B cell (primary cell): Measurements from ENCODE around the gene ARID3A. TPM values are rescaled to one million over a fixed set of nuclear protein-coding genes. Genes with fewer than 3 reads are reported as not detected.

Experiments used
- ATAC-seq: fragments of 200-7000 bp; cut with Tn5 transposase; one replicate; pipeline ENCODE4 v1.10.0; 2021; ENCODE audit warnings: low read depth, mild to moderate bottlenecking, moderate number of reproducible peaks, moderate library complexity
- CTCF ChIA-PET: fragments of 350-600 bp; sonication (Branson Sonifier 250); formaldehyde crosslinking; loops from one replicate; lab custom pipeline; 2021; ENCODE audit warnings: antibody characterized with exemption, inconsistent platforms; lab: Charles Lee
- POLR2A ChIA-PET: fragments of 350-600 bp; sonication (Branson Sonifier 250); formaldehyde crosslinking; loops from one replicate; lab custom pipeline; 2021; ENCODE audit warnings: antibody characterized with exemption; lab: Charles Lee
- DNase-seq: peaks from one replicate; pipeline ENCODE4 v3.0.0; 2013
- H2AFZ ChIP-seq: 2 replicates; pipeline ENCODE4 v1.6.1; 2012; ENCODE audit warnings: mild to moderate bottlenecking, low read depth, low read length; ENCODE audit not compliant: insufficient read depth, poor library complexity, severe bottlenecking
- H3K27ac ChIP-seq, 2 donors: 1 replicate in 1 of 2; 2 replicates in 1 of 2; pipeline ENCODE4 v1.5.1; 2012 to 2013; ENCODE audit warnings: low read length in 2 of 2, mild to moderate bottlenecking in 2 of 2, moderate library complexity in 1 of 2
- H3K27me3 ChIP-seq, 4 experiments: fragments of 200-600 bp in 1 of 4; sonication (generic) in 1 of 4; replicated peaks in 1 of 4; 1 replicate in 2 of 4; 2 replicates in 2 of 4; pipeline versions ENCODE4 v1.6.1 to v1.7.0; 2013 to 2016; ENCODE audit warnings: low read length in 3 of 4, mild to moderate bottlenecking in 2 of 4, mixed read lengths in 1 of 4, moderate library complexity in 1 of 4; ENCODE audit not compliant: insufficient read depth in 4 of 4, control insufficient read depth in 3 of 4; ENCODE audit errors: control extremely low read depth in 1 of 4
- H3K36me3 ChIP-seq, 2 experiments: replicated peaks in 1 of 2; 1 replicate in 1 of 2; 2 replicates in 1 of 2; pipeline versions ENCODE4 v1.6.1 to v1.7.1; 2013; ENCODE audit warnings: low read length in 1 of 2; ENCODE audit not compliant: insufficient read depth in 2 of 2, control insufficient read depth in 1 of 2; ENCODE audit errors: control extremely low read depth in 1 of 2, extremely low read depth in 1 of 2
- H3K4me1 ChIP-seq, 2 donors: fragments of 200-600 bp in 1 of 2; sonication (generic) in 1 of 2; 1 replicate in 1 of 2; 2 replicates in 1 of 2; pipeline versions ENCODE4 v1.5.1 to v1.6.1; 2013 to 2017; ENCODE audit warnings: low read length in 2 of 2; ENCODE audit not compliant: control insufficient read depth in 2 of 2, insufficient read depth in 2 of 2
- H3K4me2 ChIP-seq: replicated peaks from 2 replicates; pipeline ENCODE3; 2012; ENCODE audit warnings: mild to moderate bottlenecking, low read depth, low read length; ENCODE audit not compliant: poor library complexity, severe bottlenecking
- H3K4me3 ChIP-seq, 5 experiments: fragments of 200-600 bp in 1 of 5; sonication (generic) in 1 of 5; 1 replicate in 3 of 5; 2 replicates in 2 of 5; pipeline versions ENCODE4 v1.5.1 to v1.7.0; 2011 to 2016; ENCODE audit warnings: low read length in 4 of 5, mild to moderate bottlenecking in 4 of 5, low read depth in 2 of 5, control low read depth in 1 of 5, moderate library complexity in 1 of 5; ENCODE audit not compliant: insufficient read depth in 1 of 5; ENCODE audit errors: control extremely low read depth in 1 of 5, extremely low read depth in 1 of 5
- H3K79me2 ChIP-seq: fragments of 200-600 bp; sonication (generic); one replicate; pipeline ENCODE4 v1.6.0; 2016; ENCODE audit warnings: low read length; ENCODE audit not compliant: control insufficient read depth, insufficient read depth
- H3K9ac ChIP-seq: fragments of 200-600 bp; sonication (generic); 2 replicates; pipeline ENCODE4 v1.6.1; 2017; ENCODE audit warnings: mild to moderate bottlenecking, low read length, moderate library complexity
- H3K9me3 ChIP-seq, 3 donors: one replicate each; pipeline versions ENCODE4 v1.6.1 to v1.7.1; 2013; ENCODE audit warnings: low read length in 2 of 3; ENCODE audit not compliant: control insufficient read depth in 2 of 3, insufficient read depth in 1 of 3; ENCODE audit errors: control extremely low read depth in 1 of 3
- H4K20me1 ChIP-seq: 2 replicates; pipeline ENCODE4 v1.6.0; 2012; ENCODE audit warnings: mild to moderate bottlenecking, low read length; ENCODE audit not compliant: insufficient read depth, control insufficient read depth, poor library complexity, severe bottlenecking
- H3K27ac Mint-ChIP-seq: one replicate; pipeline ENCODE4 v1.8.0; 2021; ENCODE audit warnings: mixed read lengths
- H3K27me3 Mint-ChIP-seq: one replicate; pipeline ENCODE4 v1.8.0; 2021; ENCODE audit warnings: mixed read lengths
- H3K4me1 Mint-ChIP-seq: one replicate; pipeline ENCODE4 v1.8.0; 2021; ENCODE audit warnings: mixed read lengths
- H3K4me3 Mint-ChIP-seq: one replicate; pipeline ENCODE4 v1.8.0; 2021; ENCODE audit warnings: mixed read lengths
- H3K9me3 Mint-ChIP-seq: one replicate; pipeline ENCODE4 v1.8.0; 2022; ENCODE audit warnings: mixed read lengths; ENCODE audit not compliant: insufficient read depth
- EZH2 ChIP-seq: IDR thresholded peaks from 2 replicates; pipeline ENCODE4 v1.6.1; 2012; ENCODE audit warnings: borderline replicate concordance, low read depth, mild to moderate bottlenecking, moderate library complexity, low read length; ENCODE audit not compliant: insufficient read depth, poor library complexity, severe bottlenecking
- WGBS: methylation state at CpG from one replicate; pipeline ENCODE4 v1.1.5; 2013; ENCODE audit warnings: missing lambda C conversion rate; ENCODE audit not compliant: insufficient coverage; 5-methylcytosine and 5-hydroxymethylcytosine counted together
- intact Hi-C: fragments of 100-400 bp; cut with micrococcal nuclease; formaldehyde crosslinking; loops from one replicate; pipeline ENCODE4 v1.10.0; 2022
- polyA plus RNA-seq: library from polyadenylated mRNA; depleted of rRNA; stranded (reverse); fragments of >200 nt; gene quantifications from 2 replicates; pipeline ENCODE4 v1.2.3, GENCODE V29; 2012
- total RNA-seq, 2 donors: library from RNA; stranded (reverse); fragments of 120-200 nt in 1 of 2; gene quantifications; 1 replicate in 1 of 2; 2 replicates in 1 of 2; pipeline versions ENCODE4 v1.2.3 to v1.2.4, GENCODE V29; 2013 to 2022
- TF ChIP-seq, protein P1 (sequence below): fragments of 200-600 bp; IDR thresholded peaks from one replicate; pipeline ENCODE4 v1.8.0; 2022; ENCODE audit warnings: antibody characterized with exemption, mild to moderate bottlenecking

The ARID3A gene
- total and polyA plus RNA-seq, 2 donors (not counting 1 experiment from before 2014, with no cell fraction given): 22.9 to 60.5 TPM

DNA sequence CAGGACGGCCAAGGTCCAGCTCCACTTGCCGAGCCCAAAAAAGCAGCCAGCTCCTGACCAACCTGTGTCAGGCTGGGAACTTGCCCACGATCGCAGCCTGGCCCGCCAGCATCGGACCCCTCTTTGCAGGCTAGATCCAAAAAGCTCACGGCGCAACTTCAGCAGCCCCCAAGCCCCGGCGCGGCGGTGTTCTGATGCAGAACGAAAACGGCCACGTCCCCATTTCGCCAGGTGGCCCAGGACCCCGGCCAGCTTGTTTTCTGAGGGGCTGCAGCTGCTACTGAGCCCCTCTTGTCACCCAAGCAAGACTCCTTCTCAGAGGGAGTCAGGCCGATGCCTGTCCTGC lies 93.8 kb downstream of the ARID3A start:
- Histone ChIP-seq H3K9me3 (no peaks in the 10 kb centered on the region), H3K4me2 (peak overlapping the region; percentile 99), H3K27ac (peak overlapping the region in 1 of 2 donors; percentile 99), H3K27me3 (no peaks in the 10 kb centered on the region), H2AFZ (no peak overlapping the region), H3K79me2 (peaks cover 64% of the 10 kb centered on the region), H3K36me3 (peaks cover 0 to 10% of the 10 kb centered on the region in 2 experiments), H3K9ac (peak overlapping the region; percentile 95), H3K4me3 (peak overlapping the region in 4 of 5 experiments; percentile 80 to 94 (median 88)), H3K4me1 (peaks cover 41 to 65% of the 10 kb centered on the region in 2 donors), H4K20me1 (peaks cover 61% of the 10 kb centered on the region)
- 70% methylated on average over 18 of the region's 18 CpGs for WGBS
- peaks cover 46% of the 10 kb centered on the region for H3K4me1 Mint-ChIP-seq
- H3K9me3 Mint-ChIP-seq: no peaks in the 10 kb centered on the region
- H3K27ac Mint-ChIP-seq: peak overlapping the region; percentile 87
- CTCF ChIA-PET: interaction anchor here (1.4 to 1.8 kb wide), 3 partner anchors 15 to 221 kb away, joined by 3 to 6 read pairs (median 4); no protein-coding TSS in a partner anchor
- intact Hi-C loops: no loop called here
- H3K4me3 Mint-ChIP-seq: peak overlapping the region; percentile 89
- no peak for DNase-seq
- no peaks in the 10 kb centered on the region for H3K27me3 Mint-ChIP-seq
- TF ChIP-seq, protein P1, sequence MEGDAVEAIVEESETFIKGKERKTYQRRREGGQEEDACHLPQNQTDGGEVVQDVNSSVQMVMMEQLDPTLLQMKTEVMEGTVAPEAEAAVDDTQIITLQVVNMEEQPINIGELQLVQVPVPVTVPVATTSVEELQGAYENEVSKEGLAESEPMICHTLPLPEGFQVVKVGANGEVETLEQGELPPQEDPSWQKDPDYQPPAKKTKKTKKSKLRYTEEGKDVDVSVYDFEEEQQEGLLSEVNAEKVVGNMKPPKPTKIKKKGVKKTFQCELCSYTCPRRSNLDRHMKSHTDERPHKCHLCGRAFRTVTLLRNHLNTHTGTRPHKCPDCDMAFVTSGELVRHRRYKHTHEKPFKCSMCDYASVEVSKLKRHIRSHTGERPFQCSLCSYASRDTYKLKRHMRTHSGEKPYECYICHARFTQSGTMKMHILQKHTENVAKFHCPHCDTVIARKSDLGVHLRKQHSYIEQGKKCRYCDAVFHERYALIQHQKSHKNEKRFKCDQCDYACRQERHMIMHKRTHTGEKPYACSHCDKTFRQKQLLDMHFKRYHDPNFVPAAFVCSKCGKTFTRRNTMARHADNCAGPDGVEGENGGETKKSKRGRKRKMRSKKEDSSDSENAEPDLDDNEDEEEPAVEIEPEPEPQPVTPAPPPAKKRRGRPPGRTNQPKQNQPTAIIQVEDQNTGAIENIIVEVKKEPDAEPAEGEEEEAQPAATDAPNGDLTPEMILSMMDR: no peak
- no peak for TF ChIP-seq EZH2
- ATAC-seq: no peak
- POLR2A ChIA-PET: interaction anchor here (0.7 to 1.4 kb wide), 4 partner anchors 20 to 250 kb away, joined by 3 to 5 read pairs (median 4); partner anchors contain the start of genes ABCA7, ARHGAP45 and CIRBP
